ENCODE measurements around the gene METTL1.

DNA sequence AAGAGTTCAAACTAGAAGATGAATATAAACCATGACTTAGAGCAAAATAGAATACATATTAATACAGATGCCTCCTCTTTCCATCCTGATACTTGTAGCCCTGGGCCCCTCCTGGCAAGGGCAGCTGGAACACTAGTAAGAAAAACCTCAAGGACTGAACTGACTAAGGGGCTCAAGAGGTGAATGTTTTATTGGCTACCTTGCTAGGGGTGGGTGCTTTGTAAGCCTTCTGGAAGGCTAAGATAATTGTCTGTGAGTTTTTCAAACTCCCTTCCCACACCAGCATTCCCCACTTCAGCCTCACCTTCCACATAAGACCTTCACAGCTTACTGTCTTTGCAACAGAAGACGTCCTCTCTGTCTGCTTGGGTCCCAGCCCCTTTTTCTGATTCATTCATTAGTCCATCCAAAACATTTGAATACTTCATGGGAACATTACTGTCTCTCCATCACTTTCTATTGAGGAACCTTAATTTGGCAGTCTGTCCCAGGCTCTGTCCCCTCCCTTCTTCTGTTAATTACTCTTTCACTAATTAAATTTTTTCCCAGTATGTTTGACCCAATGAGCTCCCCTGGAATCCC lies 18.1 kb downstream of the METTL1 start:
- no peak for TF ChIP-seq POLR2AphosphoS5 (IDR thresholded peaks at IDR 0.05; ENCODE audit: low read depth)
- TF ChIP-seq CTCF (conservative IDR thresholded peaks at IDR 0.05; ENCODE audit: low read depth in 2 of 2), result no peak
- TF ChIP-seq EZH2 (IDR thresholded peaks at IDR 0.05; ENCODE audit: low read depth, unreplicated experiment), result no peak
- TF ChIP-seq NANOG (IDR thresholded peaks at IDR 0.05; ENCODE audit: borderline replicate concordance), result no peak
- TF ChIP-seq, protein P1, sequence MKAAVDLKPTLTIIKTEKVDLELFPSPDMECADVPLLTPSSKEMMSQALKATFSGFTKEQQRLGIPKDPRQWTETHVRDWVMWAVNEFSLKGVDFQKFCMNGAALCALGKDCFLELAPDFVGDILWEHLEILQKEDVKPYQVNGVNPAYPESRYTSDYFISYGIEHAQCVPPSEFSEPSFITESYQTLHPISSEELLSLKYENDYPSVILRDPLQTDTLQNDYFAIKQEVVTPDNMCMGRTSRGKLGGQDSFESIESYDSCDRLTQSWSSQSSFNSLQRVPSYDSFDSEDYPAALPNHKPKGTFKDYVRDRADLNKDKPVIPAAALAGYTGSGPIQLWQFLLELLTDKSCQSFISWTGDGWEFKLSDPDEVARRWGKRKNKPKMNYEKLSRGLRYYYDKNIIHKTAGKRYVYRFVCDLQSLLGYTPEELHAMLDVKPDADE (IDR thresholded peaks at IDR 0.05), result no peak
- no peak for TF ChIP-seq EZH2phosphoT487 (IDR thresholded peaks at IDR 0.05; ENCODE audit: unreplicated experiment)
- TF ChIP-seq ZNF114 (CRISPR knock-in tag; IDR thresholded peaks at IDR 0.05), result no peak
- TF ChIP-seq, protein P2, sequence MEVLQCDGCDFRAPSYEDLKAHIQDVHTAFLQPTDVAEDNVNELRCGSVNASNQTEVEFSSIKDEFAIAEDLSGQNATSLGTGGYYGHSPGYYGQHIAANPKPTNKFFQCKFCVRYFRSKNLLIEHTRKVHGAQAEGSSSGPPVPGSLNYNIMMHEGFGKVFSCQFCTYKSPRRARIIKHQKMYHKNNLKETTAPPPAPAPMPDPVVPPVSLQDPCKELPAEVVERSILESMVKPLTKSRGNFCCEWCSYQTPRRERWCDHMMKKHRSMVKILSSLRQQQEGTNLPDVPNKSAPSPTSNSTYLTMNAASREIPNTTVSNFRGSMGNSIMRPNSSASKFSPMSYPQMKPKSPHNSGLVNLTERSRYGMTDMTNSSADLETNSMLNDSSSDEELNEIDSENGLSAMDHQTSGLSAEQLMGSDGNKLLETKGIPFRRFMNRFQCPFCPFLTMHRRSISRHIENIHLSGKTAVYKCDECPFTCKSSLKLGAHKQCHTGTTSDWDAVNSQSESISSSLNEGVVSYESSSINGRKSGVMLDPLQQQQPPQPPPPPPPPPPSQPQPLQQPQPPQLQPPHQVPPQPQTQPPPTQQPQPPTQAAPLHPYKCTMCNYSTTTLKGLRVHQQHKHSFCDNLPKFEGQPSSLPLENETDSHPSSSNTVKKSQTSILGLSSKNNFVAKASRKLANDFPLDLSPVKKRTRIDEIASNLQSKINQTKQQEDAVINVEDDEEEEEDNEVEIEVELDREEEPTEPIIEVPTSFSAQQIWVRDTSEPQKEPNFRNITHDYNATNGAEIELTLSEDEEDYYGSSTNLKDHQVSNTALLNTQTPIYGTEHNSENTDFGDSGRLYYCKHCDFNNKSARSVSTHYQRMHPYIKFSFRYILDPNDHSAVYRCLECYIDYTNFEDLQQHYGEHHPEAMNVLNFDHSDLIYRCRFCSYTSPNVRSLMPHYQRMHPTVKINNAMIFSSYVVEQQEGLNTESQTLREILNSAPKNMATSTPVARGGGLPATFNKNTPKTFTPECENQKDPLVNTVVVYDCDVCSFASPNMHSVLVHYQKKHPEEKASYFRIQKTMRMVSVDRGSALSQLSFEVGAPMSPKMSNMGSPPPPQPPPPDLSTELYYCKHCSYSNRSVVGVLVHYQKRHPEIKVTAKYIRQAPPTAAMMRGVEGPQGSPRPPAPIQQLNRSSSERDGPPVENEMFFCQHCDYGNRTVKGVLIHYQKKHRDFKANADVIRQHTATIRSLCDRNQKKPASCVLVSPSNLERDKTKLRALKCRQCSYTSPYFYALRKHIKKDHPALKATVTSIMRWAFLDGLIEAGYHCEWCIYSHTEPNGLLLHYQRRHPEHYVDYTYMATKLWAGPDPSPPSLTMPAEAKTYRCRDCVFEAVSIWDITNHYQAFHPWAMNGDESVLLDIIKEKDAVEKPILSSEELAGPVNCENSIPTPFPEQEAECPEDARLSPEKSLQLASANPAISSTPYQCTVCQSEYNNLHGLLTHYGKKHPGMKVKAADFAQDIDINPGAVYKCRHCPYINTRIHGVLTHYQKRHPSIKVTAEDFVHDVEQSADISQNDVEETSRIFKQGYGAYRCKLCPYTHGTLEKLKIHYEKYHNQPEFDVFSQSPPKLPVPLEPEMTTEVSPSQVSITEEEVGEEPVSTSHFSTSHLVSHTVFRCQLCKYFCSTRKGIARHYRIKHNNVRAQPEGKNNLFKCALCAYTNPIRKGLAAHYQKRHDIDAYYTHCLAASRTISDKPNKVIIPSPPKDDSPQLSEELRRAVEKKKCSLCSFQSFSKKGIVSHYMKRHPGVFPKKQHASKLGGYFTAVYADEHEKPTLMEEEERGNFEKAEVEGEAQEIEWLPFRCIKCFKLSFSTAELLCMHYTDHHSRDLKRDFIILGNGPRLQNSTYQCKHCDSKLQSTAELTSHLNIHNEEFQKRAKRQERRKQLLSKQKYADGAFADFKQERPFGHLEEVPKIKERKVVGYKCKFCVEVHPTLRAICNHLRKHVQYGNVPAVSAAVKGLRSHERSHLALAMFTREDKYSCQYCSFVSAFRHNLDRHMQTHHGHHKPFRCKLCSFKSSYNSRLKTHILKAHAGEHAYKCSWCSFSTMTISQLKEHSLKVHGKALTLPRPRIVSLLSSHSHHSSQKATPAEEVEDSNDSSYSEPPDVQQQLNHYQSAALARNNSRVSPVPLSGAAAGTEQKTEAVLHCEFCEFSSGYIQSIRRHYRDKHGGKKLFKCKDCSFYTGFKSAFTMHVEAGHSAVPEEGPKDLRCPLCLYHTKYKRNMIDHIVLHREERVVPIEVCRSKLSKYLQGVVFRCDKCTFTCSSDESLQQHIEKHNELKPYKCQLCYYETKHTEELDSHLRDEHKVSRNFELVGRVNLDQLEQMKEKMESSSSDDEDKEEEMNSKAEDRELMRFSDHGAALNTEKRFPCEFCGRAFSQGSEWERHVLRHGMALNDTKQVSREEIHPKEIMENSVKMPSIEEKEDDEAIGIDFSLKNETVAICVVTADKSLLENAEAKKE (CRISPR knock-in tag; IDR thresholded peaks at IDR 0.05), result no peak
- no peak for TF ChIP-seq JUNB (IDR thresholded peaks at IDR 0.05; ENCODE audit: unreplicated experiment)
- no peak for TF ChIP-seq REST (IDR thresholded peaks at IDR 0.05; ENCODE audit: unreplicated experiment)
- TF ChIP-seq CREB1 (CRISPR knock-in tag; IDR thresholded peaks at IDR 0.05; ENCODE audit: low read depth), result no peak
- no peak for TF ChIP-seq ZNF331 (CRISPR knock-in tag; IDR thresholded peaks at IDR 0.05; ENCODE audit: low read depth)
- no peak for TF ChIP-seq STAT1 (IDR thresholded peaks at IDR 0.05; ENCODE audit: unreplicated experiment)
